H1 (cell line): ENCODE measurements around the gene MEF2A. TPM values are rescaled to one million over a fixed set of nuclear protein-coding genes. Genes with fewer than 3 reads are reported as not detected.

ENCODE experiments used
- CTCF ChIA-PET: fragments of 300-600 bp; sonication (Branson Sonifier 250); formaldehyde crosslinking; loops from one replicate; lab custom pipeline; 2021; ENCODE audit not compliant: partially characterized antibody; lab: Charles Lee
- POLR2A ChIA-PET: fragments of 300-600 bp; sonication (Branson Sonifier 250); formaldehyde crosslinking; loops from one replicate; lab custom pipeline; 2021; ENCODE audit warnings: inconsistent platforms; ENCODE audit not compliant: partially characterized antibody; lab: Charles Lee
- DNase-seq, 2 experiments: peaks; one replicate each; pipeline versions ENCODE4 v3.0.0 to v3.0.0-alpha.2; 2010 to 2022; ENCODE audit warnings: low spot score in 2 of 2, low read depth in 1 of 2, mixed read lengths in 1 of 2
- FAIRE-seq: peaks from 2 replicates; lab custom pipeline; 2011; peaks lifted over from hg19 to GRCh38; lab: Jason Lieb, UNC
- H2AFZ ChIP-seq: 2 replicates; pipeline ENCODE4 v1.8.1; 2012; ENCODE audit warnings: low read length, inconsistent platforms
- H2AK5ac ChIP-seq: 2 replicates; pipeline ENCODE4 v1.6.1; 2013; ENCODE audit warnings: low read depth, low read length
- H2BK120ac ChIP-seq: replicated peaks from 2 replicates; pipeline ENCODE3; 2013; ENCODE audit warnings: low read depth, low read length, inconsistent platforms
- H2BK12ac ChIP-seq: 2 replicates; pipeline ENCODE4 v1.6.1; 2013; ENCODE audit warnings: low read depth, low read length
- H2BK15ac ChIP-seq: 2 replicates; pipeline ENCODE4 v1.6.1; 2013; ENCODE audit warnings: low read length
- H2BK20ac ChIP-seq: 2 replicates; pipeline ENCODE4 v1.6.1; 2013; ENCODE audit warnings: low read length
- H2BK5ac ChIP-seq: 2 replicates; pipeline ENCODE4 v1.6.1; 2013; ENCODE audit warnings: low read depth, low read length
- H3K14ac ChIP-seq: 2 replicates; pipeline ENCODE4 v1.6.1; 2013; ENCODE audit warnings: inconsistent platforms; ENCODE audit not compliant: insufficient read length
- H3K18ac ChIP-seq: 2 replicates; pipeline ENCODE4 v1.6.1; 2013; ENCODE audit warnings: low read length; ENCODE audit errors: extremely low read depth
- H3K23ac ChIP-seq: 2 replicates; pipeline ENCODE4 v1.6.1; 2013; ENCODE audit warnings: inconsistent platforms; ENCODE audit not compliant: insufficient read length
- H3K23me2 ChIP-seq: 2 replicates; pipeline ENCODE4 v1.6.1; 2013; ENCODE audit warnings: low read depth, low read length
- H3K27ac ChIP-seq: 2 replicates; pipeline ENCODE4 v1.6.1; 2011; ENCODE audit warnings: low read depth, low read length, inconsistent platforms
- H3K27me3 ChIP-seq, 4 experiments: replicated peaks in 1 of 4; 1 replicate in 1 of 4; 2 replicates in 3 of 4; pipeline versions ENCODE4 v1.6.1 to v1.8.1; 2011 to 2013; ENCODE audit warnings: low read length in 3 of 4, mild to moderate bottlenecking in 3 of 4, inconsistent platforms in 2 of 4, mixed read lengths in 2 of 4, moderate library complexity in 1 of 4; ENCODE audit not compliant: control insufficient read depth in 3 of 4, insufficient read depth in 3 of 4; ENCODE audit errors: extremely low read depth in 1 of 4
- H3K36me3 ChIP-seq, 4 experiments: 2 replicates each; pipeline versions ENCODE4 v1.6.1 to v1.8.1; 2011 to 2013; ENCODE audit warnings: mild to moderate bottlenecking in 4 of 4, low read length in 3 of 4, moderate library complexity in 2 of 4, control low read depth in 1 of 4, inconsistent platforms in 1 of 4; ENCODE audit not compliant: insufficient read depth in 4 of 4, control insufficient read depth in 2 of 4
- H3K4ac ChIP-seq: replicated peaks from 2 replicates; pipeline ENCODE3; 2013; ENCODE audit warnings: low read length, low read depth, mixed read lengths, inconsistent platforms; ENCODE audit not compliant: insufficient read length
- H3K4me1 ChIP-seq, 4 experiments: replicated peaks in 1 of 4; 1 replicate in 1 of 4; 2 replicates in 3 of 4; pipeline versions ENCODE4 v1.6.1 to v1.8.1; 2011 to 2013; ENCODE audit warnings: low read length in 3 of 4, inconsistent platforms in 2 of 4, mixed read lengths in 1 of 4; ENCODE audit not compliant: insufficient read depth in 4 of 4, control insufficient read depth in 3 of 4
- H3K4me2 ChIP-seq, 2 experiments: 2 replicates each; pipeline versions ENCODE4 v1.6.1 to v1.8.1; 2011 to 2013; ENCODE audit warnings: low read depth in 2 of 2, low read length in 2 of 2, control low read depth in 1 of 2, inconsistent platforms in 1 of 2, mild to moderate bottlenecking in 1 of 2; ENCODE audit not compliant: insufficient read depth in 1 of 2
- H3K4me3 ChIP-seq, 4 experiments: fragments of 200-600, 300-600 bp in 1 of 4; sonication (generic), shearing (Covaris generic), sonication (Bioruptor Twin) in 1 of 4; 2 replicates each; pipeline versions ENCODE4 v1.5.1 to v1.8.1; 2011 to 2016; ENCODE audit warnings: low read length in 4 of 4, low read depth in 3 of 4, control low read depth in 2 of 4, inconsistent platforms in 2 of 4, mild to moderate bottlenecking in 2 of 4, mixed read lengths in 1 of 4, moderate library complexity in 1 of 4; ENCODE audit not compliant: insufficient read depth in 2 of 4; ENCODE audit errors: extremely low read depth in 1 of 4
- H3K56ac ChIP-seq: replicated peaks from 2 replicates; pipeline ENCODE3; 2013; ENCODE audit warnings: low read depth, mild to moderate bottlenecking, mixed read lengths, low read length, inconsistent platforms; ENCODE audit not compliant: insufficient read length
- H3K79me1 ChIP-seq: 2 replicates; pipeline ENCODE4 v1.6.1; 2013; ENCODE audit warnings: low read depth, low read length, control low read depth
- H3K79me2 ChIP-seq, 2 experiments: 2 replicates each; pipeline versions ENCODE4 v1.6.1 to v1.8.1; 2012 to 2013; ENCODE audit warnings: low read length in 2 of 2, mild to moderate bottlenecking in 2 of 2, inconsistent platforms in 1 of 2; ENCODE audit not compliant: insufficient read depth in 2 of 2, control insufficient read depth in 1 of 2
- H3K9ac ChIP-seq, 4 experiments: replicated peaks in 1 of 4; 1 replicate in 1 of 4; 2 replicates in 3 of 4; pipeline versions ENCODE4 v1.6.1 to v1.8.1; 2011 to 2013; ENCODE audit warnings: low read depth in 3 of 4, low read length in 3 of 4, control low read depth in 2 of 4, mild to moderate bottlenecking in 2 of 4, moderate library complexity in 2 of 4, inconsistent platforms in 1 of 4; ENCODE audit errors: extremely low read depth in 1 of 4
- H3K9me3 ChIP-seq, 2 experiments: 2 replicates each; pipeline versions ENCODE4 v1.6.1 to v1.8.1; 2012 to 2013; ENCODE audit warnings: mild to moderate bottlenecking in 2 of 2, moderate library complexity in 2 of 2, control low read depth in 1 of 2, inconsistent platforms in 1 of 2, low read depth in 1 of 2, low read length in 1 of 2, mixed read lengths in 1 of 2; ENCODE audit not compliant: insufficient read depth in 2 of 2
- H4K20me1 ChIP-seq, 2 experiments: replicated peaks in 1 of 2; 2 replicates each; pipeline versions ENCODE3 to v1.8.1; 2011 to 2013; ENCODE audit warnings: inconsistent platforms in 2 of 2, low read length in 2 of 2, mild to moderate bottlenecking in 1 of 2; ENCODE audit not compliant: insufficient read depth in 2 of 2, control insufficient read depth in 1 of 2
- H4K5ac ChIP-seq: 2 replicates; pipeline ENCODE4 v1.6.1; 2013; ENCODE audit warnings: low read length, low read depth, mixed read lengths, inconsistent platforms; ENCODE audit not compliant: insufficient read length
- H4K8ac ChIP-seq: 2 replicates; pipeline ENCODE4 v1.8.0; 2013; ENCODE audit warnings: mild to moderate bottlenecking, moderate library complexity, low read length, inconsistent platforms; ENCODE audit not compliant: insufficient read depth; ENCODE audit errors: extremely low read depth
- H4K91ac ChIP-seq: replicated peaks from 2 replicates; pipeline ENCODE3; 2013; ENCODE audit warnings: low read length, mixed read lengths, inconsistent platforms; ENCODE audit not compliant: insufficient read length
- CBX8 ChIP-seq: fragments of 300-800, 300-1000 bp; sonication (generic); IDR thresholded peaks from 2 replicates; pipeline ENCODE4 v1.7.1; 2016; ENCODE audit warnings: low read depth, low read length, borderline replicate concordance
- CREB1 ChIP-seq: IDR thresholded peaks from 2 replicates; pipeline ENCODE4 v1.6.1; 2012; ENCODE audit warnings: inconsistent platforms
- EP300 ChIP-seq, 2 experiments: IDR thresholded peaks; 1 replicate in 1 of 2; 2 replicates in 1 of 2; pipeline ENCODE4 v1.6.1; 2011 to 2012; ENCODE audit warnings: low read depth in 2 of 2, low read length in 2 of 2, mild to moderate bottlenecking in 2 of 2, borderline replicate concordance in 1 of 2, inconsistent platforms in 1 of 2, moderate library complexity in 1 of 2
- POU5F1 ChIP-seq: IDR thresholded peaks from 2 replicates; pipeline ENCODE4 v1.6.1; 2011; ENCODE audit warnings: low read depth, mild to moderate bottlenecking, low read length, moderate library complexity
- RFX5 ChIP-seq: IDR thresholded peaks from 2 replicates; pipeline ENCODE4 v1.6.1; 2011; ENCODE audit warnings: low read depth, low read length, improper control_type of control experiment, borderline replicate concordance
- SP2 ChIP-seq: IDR thresholded peaks from 2 replicates; pipeline ENCODE4 v1.6.1; 2012; ENCODE audit warnings: mild to moderate bottlenecking, low read length, inconsistent platforms
- SUZ12 ChIP-seq: fragments of 200-600 bp; sonication (generic); IDR thresholded peaks from 2 replicates; pipeline ENCODE4 v1.6.1; 2012; ENCODE audit warnings: mild to moderate bottlenecking, inconsistent platforms, low read length, moderate library complexity, mixed read lengths
- WGBS, 2 experiments: shearing (Covaris generic) in 1 of 2; methylation state at CpG; one replicate each; pipeline versions ENCODE4 v1.1.6 to v1.1.7; 2013 to 2015; ENCODE audit warnings: low lambda C conversion rate in 2 of 2, mixed read lengths in 2 of 2, inconsistent platforms in 1 of 2, low coverage in 1 of 2, missing lambda C conversion rate in 1 of 2; ENCODE audit not compliant: insufficient replicate concordance in 2 of 2, insufficient coverage in 1 of 2, insufficient read length in 1 of 2; ENCODE audit errors: extremely low coverage in 1 of 2, missing lambda C conversion rate in 1 of 2; 5-methylcytosine and 5-hydroxymethylcytosine counted together
- polyA plus RNA-seq, 7 experiments: library from polyadenylated mRNA; depleted of rRNA in 3 of 7; stranded (reverse) in 5 of 7; unstranded in 2 of 7; fragments of >200 nt in 5 of 7; fragments of 200-250 nt in 2 of 7; gene quantifications; 1 replicate in 5 of 7; 2 replicates in 1 of 7; 4 replicates in 1 of 7; pipeline versions ENCODE4 v1.2.1 to v1.2.3, GENCODE V29; 2011 to 2013; ENCODE audit warnings: missing spikeins in 2 of 7, mixed read lengths in 2 of 7
- total RNA-seq: library from RNA; stranded (reverse); fragmentation: NEBNext Ultra II Directional; extraction: Animal tissue kit (Norgen Biotek cat#: 25700); gene quantifications from 2 replicates; pipeline ENCODE4 v1.2.1, GENCODE V29; 2021

Gene MEF2A
- total and polyA plus RNA-seq, 2 of the 8 experiments (the other 6 are each of a cell fraction or from before 2014, with no cell fraction given): 15.6 to 22.5 TPM

DNA sequence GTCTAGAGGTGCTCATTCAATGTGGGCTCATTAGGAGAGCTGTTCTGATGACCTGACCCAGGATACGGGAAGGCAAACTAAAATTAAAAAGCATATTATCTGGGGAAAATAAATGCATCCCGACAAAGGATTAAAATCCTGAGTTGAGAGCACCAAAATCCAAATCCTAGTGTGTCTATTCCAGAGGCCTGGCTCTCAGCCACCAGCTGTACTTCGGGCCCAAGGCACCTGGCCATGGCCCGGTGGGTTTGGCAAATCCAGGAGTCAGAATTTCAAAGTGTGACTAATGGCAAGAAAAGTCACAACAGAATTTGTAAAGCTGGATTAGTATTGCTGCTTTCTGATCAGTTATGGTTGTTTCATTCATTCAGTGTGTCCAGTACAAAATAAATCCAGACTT is 170.1 kb downstream of the MEF2A start:
- Histone ChIP-seq H3K79me1 (no peaks in the 10 kb centered on the region), H3K9ac (no peak overlapping the region), H2BK5ac (no peak overlapping the region), H2BK120ac (no peak overlapping the region), H3K27me3 (peaks cover 0 to 10% (median 3%) of the 10 kb centered on the region in 4 experiments; a peak in 4 of 7 replicates), H3K79me2 (no peaks in the 10 kb centered on the region), H4K91ac (no peak overlapping the region), H4K5ac (no peak overlapping the region), H3K23ac (no peak overlapping the region), H2BK20ac (no peak overlapping the region), H3K4me3 (no peak overlapping the region), H3K4ac (no peak overlapping the region), H2BK12ac (no peak overlapping the region), H2AFZ (no peak overlapping the region), H3K56ac (no peak overlapping the region), H3K18ac (no peak overlapping the region), H3K36me3 (no peaks in the 10 kb centered on the region), H4K20me1 (no peaks in the 10 kb centered on the region), H3K27ac (no peak overlapping the region), H3K9me3 (no peaks in the 10 kb centered on the region), H2BK15ac (no peak overlapping the region), H3K14ac (no peak overlapping the region), H2AK5ac (no peak overlapping the region), H4K8ac (no peak overlapping the region), H3K4me1 (peaks cover 2 to 12% (median 6%) of the 10 kb centered on the region in 4 experiments; a peak in 5 of 7 replicates), H3K23me2 (peaks cover 8% of the 10 kb centered on the region; the same call in 1 of the 2 replicates), H3K4me2 (no peak overlapping the region)
- DNase-seq: no peak
- POLR2A ChIA-PET: no interaction called here
- no peak for FAIRE-seq
- WGBS, 2 experiments: 94% methylated on average over 4 of the region's 4 CpGs; no CpG with 5 or more reads in 1 of the 2 experiments
- CTCF ChIA-PET: interaction anchor here (0.7 to 12.7 kb wide), 4 partner anchors 10 to 448 kb away, joined by 3 to 92 read pairs (median 4); no protein-coding TSS in a partner anchor
- TF ChIP-seq SP2 (no peak), RFX5 (no peak), EP300 (IDR thresholded peaks at IDR 0.05; ENCODE audit: borderline replicate concordance in 1 of 2, low read depth in 2 of 2, low read length in 2 of 2) (no peak), POU5F1 (no peak), SUZ12 (no peak), CREB1 (no peak), CBX8 (no peak)
